GM20000 (cell line): ENCODE measurements around the gene VEPH1.

ENCODE experiments used
- DNase-seq: peaks from one replicate; pipeline ENCODE4 v3.0.0; 2012; ENCODE audit warnings: low spot score
- CTCF ChIP-seq: IDR thresholded peaks from 2 replicates; pipeline ENCODE4 v1.5.1; 2012; ENCODE audit warnings: mild to moderate bottlenecking, control low read depth; ENCODE audit errors: extremely low read depth, missing control alignments

VEPH1 gene

GRCh38 chr3:157280354-157280753, 222.9 kb downstream of the VEPH1 start:
- no peak for DNase-seq
- no peak for TF ChIP-seq CTCF

DNA sequence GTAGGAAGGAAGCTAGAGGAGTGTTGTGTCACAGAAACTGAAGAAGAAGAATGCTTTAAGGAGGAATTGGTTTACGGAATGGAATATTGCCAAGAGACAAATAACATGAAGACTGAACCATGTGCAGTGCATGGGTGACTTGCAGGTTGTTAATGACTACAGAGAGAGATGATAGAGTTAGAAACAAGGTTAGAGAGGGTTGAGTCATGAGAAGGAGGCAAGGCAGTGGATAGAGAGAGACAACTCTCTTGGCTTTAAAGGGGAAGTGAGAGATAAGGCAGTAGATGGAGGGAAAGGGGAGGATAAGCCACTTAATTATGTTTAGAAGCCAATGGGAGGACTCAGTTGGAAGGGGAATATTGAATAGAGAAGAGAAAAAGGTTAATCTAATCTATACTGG, 224.0 kb downstream of the VEPH1 start:
- no peak for DNase-seq
- TF ChIP-seq CTCF, result no peak

- no peak for DNase-seq
- no peak for TF ChIP-seq CTCF
These were observed 226.4 kb downstream of the VEPH1 start for GRCh38 chr3:157276801-157277200.

DNA sequence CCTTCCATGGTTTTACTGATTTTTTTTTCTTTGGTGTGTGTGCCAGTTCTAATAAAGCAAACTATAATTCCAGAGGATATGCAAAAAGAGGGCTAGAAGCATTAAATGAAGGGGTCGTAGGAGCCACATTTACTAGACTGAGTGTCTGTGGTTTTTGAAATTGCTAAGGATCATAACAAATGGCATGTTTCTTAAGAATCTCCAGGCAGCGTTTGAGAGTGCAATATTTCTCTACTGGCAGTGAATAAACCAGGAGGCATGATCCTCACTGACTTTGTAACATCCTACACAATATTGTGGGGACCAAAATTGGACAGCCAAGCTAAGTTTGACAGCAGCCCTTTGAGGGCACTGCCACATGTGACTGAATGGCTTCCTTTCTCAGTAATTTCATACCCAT, 227.4 kb downstream of the VEPH1 start:
- DNase-seq, result no peak
- TF ChIP-seq CTCF, result no peak

DNA sequence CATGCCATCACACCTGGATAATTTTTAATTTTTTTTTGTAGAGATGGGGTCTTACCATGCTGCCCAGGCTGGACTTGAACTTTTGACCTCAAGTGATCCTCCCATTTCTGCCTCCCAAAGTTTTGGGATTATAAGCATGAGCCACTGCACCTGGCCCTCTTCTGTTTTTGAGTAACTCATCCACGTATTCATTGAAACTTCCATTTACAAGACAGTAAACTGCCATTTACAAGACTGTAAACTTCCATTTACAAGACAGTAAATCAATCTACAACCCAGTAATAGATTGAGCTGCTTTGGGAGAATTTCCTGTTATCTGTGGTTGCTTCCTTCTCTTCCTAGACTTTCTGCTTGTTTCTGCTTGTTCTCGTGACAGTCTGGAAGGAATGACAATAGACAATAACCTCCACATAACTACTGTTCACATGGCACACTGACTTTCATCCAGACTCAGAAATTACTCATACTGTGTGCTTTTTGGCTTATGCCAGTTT, 228.5 kb downstream of the VEPH1 start:
- DNase-seq, result no peak
- no peak for TF ChIP-seq CTCF

DNA sequence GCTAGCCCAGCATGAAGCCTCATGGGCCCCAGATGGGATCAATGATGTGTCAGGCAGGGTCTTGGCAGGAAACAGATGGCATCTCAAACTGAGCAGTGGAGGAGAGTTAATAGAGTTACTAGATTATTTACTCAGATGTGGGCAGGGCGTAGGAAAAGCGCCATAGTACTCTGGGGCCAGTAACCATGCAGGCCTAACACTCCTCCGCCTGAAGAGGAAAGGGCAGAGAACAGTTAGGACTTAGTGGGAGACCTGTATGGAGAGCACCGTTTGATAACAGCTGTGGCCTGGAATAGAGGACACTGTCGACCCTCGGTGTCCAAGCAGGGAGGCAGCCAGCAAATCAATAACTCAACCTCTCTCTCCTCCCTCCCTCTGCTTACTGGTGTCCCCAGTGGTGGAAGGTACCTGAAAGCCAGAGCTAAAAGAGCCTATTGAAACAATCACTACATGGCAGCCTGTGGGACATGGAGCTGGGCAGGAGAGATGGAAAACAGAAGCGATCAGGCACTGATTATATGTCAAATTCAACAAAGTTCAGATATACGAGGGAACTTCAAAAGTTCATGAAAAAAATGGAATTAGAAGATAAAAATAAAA, 231.8 kb downstream of the VEPH1 start:
- no peak for DNase-seq

GRCh38 chr3:157268026-157268425, 235.2 kb downstream of the VEPH1 start:
- no peak for TF ChIP-seq CTCF
- no peak for DNase-seq

More for the DNA sequence above, 231.8 kb downstream of the VEPH1 start:
- TF ChIP-seq CTCF, result no peak
